Neural progenitor cell (in vitro differentiated cells): ENCODE measurements around the gene SHQ1.

Experiments
- EZH2phosphoT487 ChIP-seq: fragments of 200-600 bp; sonication (generic); IDR thresholded peaks from 2 replicates; pipeline ENCODE4 v1.6.1; 2017; ENCODE audit warnings: antibody characterized with exemption
- TF ChIP-seq, protein P1 (sequence below): fragments of 200-600 bp; sonication (generic); IDR thresholded peaks from 2 replicates; pipeline ENCODE4 v1.5.1; 2017; ENCODE audit warnings: antibody characterized with exemption, mild to moderate bottlenecking

DNA sequence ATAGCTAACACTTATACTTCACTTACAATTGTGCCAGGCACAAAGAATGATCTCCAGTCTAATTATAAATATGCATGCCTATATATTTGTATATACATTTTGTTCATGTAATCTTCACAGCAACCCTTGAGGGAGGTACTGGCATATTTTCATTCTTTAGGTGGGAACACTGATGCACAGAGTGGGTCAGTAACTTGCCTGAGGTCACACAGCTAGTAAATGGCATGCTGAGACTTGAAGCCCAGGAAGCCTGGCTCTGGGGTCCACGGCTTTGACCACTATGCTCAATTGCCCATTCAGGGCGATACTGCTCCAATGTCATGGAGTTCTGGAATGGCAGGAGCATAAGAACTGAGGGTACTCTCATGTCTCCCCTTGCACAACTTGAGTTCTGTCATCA lies 139.8 kb downstream of the SHQ1 start:
- TF ChIP-seq, protein P1, sequence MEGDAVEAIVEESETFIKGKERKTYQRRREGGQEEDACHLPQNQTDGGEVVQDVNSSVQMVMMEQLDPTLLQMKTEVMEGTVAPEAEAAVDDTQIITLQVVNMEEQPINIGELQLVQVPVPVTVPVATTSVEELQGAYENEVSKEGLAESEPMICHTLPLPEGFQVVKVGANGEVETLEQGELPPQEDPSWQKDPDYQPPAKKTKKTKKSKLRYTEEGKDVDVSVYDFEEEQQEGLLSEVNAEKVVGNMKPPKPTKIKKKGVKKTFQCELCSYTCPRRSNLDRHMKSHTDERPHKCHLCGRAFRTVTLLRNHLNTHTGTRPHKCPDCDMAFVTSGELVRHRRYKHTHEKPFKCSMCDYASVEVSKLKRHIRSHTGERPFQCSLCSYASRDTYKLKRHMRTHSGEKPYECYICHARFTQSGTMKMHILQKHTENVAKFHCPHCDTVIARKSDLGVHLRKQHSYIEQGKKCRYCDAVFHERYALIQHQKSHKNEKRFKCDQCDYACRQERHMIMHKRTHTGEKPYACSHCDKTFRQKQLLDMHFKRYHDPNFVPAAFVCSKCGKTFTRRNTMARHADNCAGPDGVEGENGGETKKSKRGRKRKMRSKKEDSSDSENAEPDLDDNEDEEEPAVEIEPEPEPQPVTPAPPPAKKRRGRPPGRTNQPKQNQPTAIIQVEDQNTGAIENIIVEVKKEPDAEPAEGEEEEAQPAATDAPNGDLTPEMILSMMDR, result no peak
- TF ChIP-seq EZH2phosphoT487, result no peak
